NCI-H2107 treated with DMSO at 0.1 percent for 48 hours (cell line): ENCODE data around the gene ABHD2.

Experiments used
- DNase-seq: peaks from one replicate; lab custom pipeline; 2025; ENCODE audit not compliant: unreplicated experiment; lab: John Stamatoyannopoulos, UW

Gene ABHD2

GRCh38 chr15:89187301-89187985, 99.2 kb downstream of the ABHD2 start:
- DNase-seq: no peak

GRCh38 chr15:89187986-89188514, 99.8 kb downstream of the ABHD2 start:
- no peak for DNase-seq

- no peak for DNase-seq
Observed at GRCh38 chr15:89192136-89192535, 103.9 kb downstream of the ABHD2 start.

GRCh38 chr15:89192766-89193165, 104.5 kb downstream of the ABHD2 start:
- no peak for DNase-seq

GRCh38 chr15:89194608-89195007, 106.4 kb downstream of the ABHD2 start:
- no peak for DNase-seq

GRCh38 chr15:89195836-89196235, 107.6 kb downstream of the ABHD2 start:
- no peak for DNase-seq

GRCh38 chr15:89196241-89196640, 108.0 kb downstream of the ABHD2 start:
- no peak for DNase-seq

GRCh38 chr15:89196994-89197393, 108.7 kb downstream of the ABHD2 start:
- DNase-seq: peak; percentile 7

- DNase-seq: peak; percentile 25
Observed at GRCh38 chr15:89197503-89197971, 109.3 kb downstream of the ABHD2 start.

- no peak for DNase-seq
Observed at GRCh38 chr15:89198196-89198595, 109.9 kb downstream of the ABHD2 start.

- no peak for DNase-seq
Observed at GRCh38 chr15:89198934-89199333, 110.7 kb downstream of the ABHD2 start.

GRCh38 chr15:89199746-89200145, 111.5 kb downstream of the ABHD2 start:
- DNase-seq: no peak

GRCh38 chr15:89200182-89200581, 111.9 kb downstream of the ABHD2 start:
- DNase-seq: no peak

GRCh38 chr15:89201465-89202005, 113.3 kb downstream of the ABHD2 start:
- no peak for DNase-seq

- DNase-seq: no peak
Observed at GRCh38 chr15:89203705-89204273, 115.5 kb downstream of the ABHD2 start.

GRCh38 chr15:89205991-89206585, 117.8 kb downstream of the ABHD2 start:
- no peak for DNase-seq

GRCh38 chr15:89206908-89207331, 118.7 kb downstream of the ABHD2 start:
- peak; percentile 11 for DNase-seq

GRCh38 chr15:89208256-89208655, 120.0 kb downstream of the ABHD2 start:
- no peak for DNase-seq

GRCh38 chr15:89209057-89209456, 120.8 kb downstream of the ABHD2 start:
- no peak for DNase-seq

GRCh38 chr15:89211678-89212170, 123.5 kb downstream of the ABHD2 start:
- DNase-seq: no peak

- no peak for DNase-seq
Observed at GRCh38 chr15:89215627-89216026, 127.4 kb downstream of the ABHD2 start.

- DNase-seq: no peak
Observed at GRCh38 chr15:89217031-89217430, 128.8 kb downstream of the ABHD2 start.
